Heart left ventricle (tissue), 16 donors: ENCODE data around the gene HMG20A. TPM values are rescaled to one million over a fixed set of nuclear protein-coding genes. Genes with fewer than 3 reads are reported as not detected.

Experiments used
- ATAC-seq, 4 donors: fragments of 200-7000 bp; cut with Tn5 transposase; one replicate each; pipeline ENCODE4 v1.9.1; 2020 to 2022; ENCODE audit warnings: moderate library complexity in 4 of 4, mild to moderate bottlenecking in 3 of 4, moderate number of reproducible peaks in 1 of 4
- DNase-seq, 5 donors: peaks; one replicate each; pipeline ENCODE4 v3.0.0-alpha.2; 2020
- H3K27ac ChIP-seq, 12 donors: fragments of 200-600 bp; sonication (generic) in 4 of 12; one replicate each; pipeline versions ENCODE4 v1.5.0 to v1.8.0; 2016 to 2022; ENCODE audit warnings: mild to moderate bottlenecking in 2 of 12
- H3K27me3 ChIP-seq, 9 donors: fragments of 200-600 bp; sonication (generic) in 2 of 9; one replicate each; pipeline versions ENCODE4 v1.5.1 to v1.8.0; 2016 to 2022; ENCODE audit warnings: mild to moderate bottlenecking in 3 of 9
- H3K36me3 ChIP-seq, 9 donors: fragments of 200-600 bp; sonication (generic) in 2 of 9; one replicate each; pipeline versions ENCODE4 v1.5.0 to v1.8.0; 2018 to 2022; ENCODE audit warnings: mild to moderate bottlenecking in 2 of 9
- H3K4me1 ChIP-seq, 12 donors: fragments of 200-600 bp; sonication (generic) in 4 of 12; one replicate each; pipeline versions ENCODE4 v1.5.0 to v1.8.0; 2016 to 2022; ENCODE audit warnings: mild to moderate bottlenecking in 3 of 12
- H3K4me3 ChIP-seq, 12 donors: fragments of 200-600 bp; sonication (generic) in 4 of 12; one replicate each; pipeline versions ENCODE4 v1.5.0 to v1.8.0; 2017 to 2022; ENCODE audit warnings: mild to moderate bottlenecking in 9 of 12, moderate library complexity in 4 of 12
- H3K9me3 ChIP-seq, 12 donors: fragments of 200-600 bp; sonication (generic) in 4 of 12; one replicate each; pipeline versions ENCODE4 v1.5.0 to v1.8.0; 2016 to 2022; ENCODE audit warnings: mild to moderate bottlenecking in 1 of 12
- POLR2A ChIP-seq, 2 donors: fragments of 450-650 bp; IDR thresholded peaks; one replicate each; pipeline ENCODE4 v1.6.1; 2017; ENCODE audit warnings: antibody characterized with exemption in 2 of 2, mild to moderate bottlenecking in 2 of 2, moderate library complexity in 2 of 2
- WGBS, 4 donors: extraction: QIAGEN DNeasy Blood & Tissue Kit in 2 of 4; methylation state at CpG; one replicate each; pipeline versions ENCODE4 v1.1.5 to v1.1.7; 2013 to 2018; 5-methylcytosine and 5-hydroxymethylcytosine counted together
- intact Hi-C, 10 donors: fragments of 100-400 bp; cut with DNase I; formaldehyde crosslinking; loops; one replicate each; pipeline versions ENCODE4 v1.11.1 to v1.14.2; 2022
- polyA plus RNA-seq, 2 donors: library from polyadenylated mRNA; stranded (reverse); fragments of 200-250 nt; gene quantifications; one replicate each; pipeline ENCODE4 v1.2.3, GENCODE V29; 2013
- total RNA-seq, 9 donors: library from RNA; depleted of rRNA in 2 of 9; stranded (reverse); fragments of >200 nt in 2 of 9; fragmentation: NEBNext Ultra II Directional in 3 of 9; extraction: Animal tissue kit (Norgen Biotek cat#: 25700) in 3 of 9; gene quantifications; one replicate each; pipeline versions ENCODE4 v1.1.0 to v1.2.4, GENCODE V29; 2016 to 2023
- TF ChIP-seq, protein P1 (sequence below), 12 donors: fragments of 200-600 bp; sonication (generic) in 4 of 12; IDR thresholded peaks; one replicate each; pipeline versions ENCODE4 v1.5.0 to v1.8.0; 2018 to 2022; ENCODE audit warnings: antibody characterized with exemption in 12 of 12, mild to moderate bottlenecking in 5 of 12
- donor health status: ischemic (EF 13 %, LVEDD 7.1; RV severe dilation, severe dysfunction).
- donor health status: healthy with polysubstance abuse.
- donor health status: DM: no; HTN: yes; CAD: no.
- donor health status: DM: no; HTN: no; CAD: no.
- donor health status: ischemic (EF 25% LVEDD 6.9; RV normal size, moderate dysfunction).
- donor health status: ischemic (EF 25% LVEDD 5.7; RV mildly dilated, moderate dysfunction).
- donor health status: healthy.
- donor health status: DM: yes; HTN: yes; CAD: no.
- donor health status: ischemic (EF 35%, LVEDD 5.7; RV mildly dilated, moderate dysfunction).
- donor health status: nonischemic (EF 11% LVEDD 7.7; RV severe dilation, severe dysfunction).
- donor health status: DM: yes; HTN: yes; CAD: no.
- donor health status: PGD.
- donor health status: ischemic (EF 29% LVEDD 5.4; RV normal size, mild dysfunction).
- donor health status: nonischemic (EF 23%, LVEDD 6.1; RV moderate dilation, normal function).

Gene HMG20A
- total and polyA plus RNA-seq, 11 donors: 14.8 to 54.1 (median 32.0) TPM

DNA sequence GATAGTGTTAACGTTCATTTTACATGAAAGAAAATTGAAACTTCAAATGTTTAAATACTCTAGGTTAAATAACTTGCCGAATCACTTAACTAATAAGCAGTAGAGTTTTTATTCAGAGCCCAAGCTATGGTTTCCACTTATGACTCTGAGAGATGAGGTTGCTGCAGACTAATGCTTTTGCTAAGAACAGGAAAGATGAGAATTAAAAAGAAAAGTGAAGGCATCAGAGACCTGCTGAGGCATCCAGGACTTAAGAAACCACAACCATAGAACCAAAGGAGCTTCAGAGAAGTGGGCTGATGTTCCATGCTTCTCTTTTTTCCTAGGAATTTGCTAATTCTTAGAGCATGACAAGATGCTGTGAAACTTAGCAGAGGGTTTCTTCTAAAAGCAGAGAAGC, 9.5 kb downstream of the HMG20A start:
- Histone ChIP-seq H3K27ac (no peak overlapping the region), H3K4me3 (no peak overlapping the region), H3K9me3 (no peaks in the 10 kb centered on the region), H3K36me3 (no peaks in the 10 kb centered on the region), H3K4me1 (peaks cover 0 to 26% (median 7%) of the 10 kb centered on the region in 12 donors), H3K27me3 (no peaks in the 10 kb centered on the region)
- intact Hi-C loops: loop anchor here in 1 of 10 donors (5.0 kb wide), 1 partner anchor 47 kb away; no protein-coding TSS in a partner anchor
- DNase-seq (no peak), ATAC-seq (no peak)
- WGBS, 4 donors: 67 to 74% (median 69%) methylated on average over 2 of the region's 2 CpGs
- TF ChIP-seq POLR2A (IDR thresholded peaks at IDR 0.05): no peak
- TF ChIP-seq, protein P1, sequence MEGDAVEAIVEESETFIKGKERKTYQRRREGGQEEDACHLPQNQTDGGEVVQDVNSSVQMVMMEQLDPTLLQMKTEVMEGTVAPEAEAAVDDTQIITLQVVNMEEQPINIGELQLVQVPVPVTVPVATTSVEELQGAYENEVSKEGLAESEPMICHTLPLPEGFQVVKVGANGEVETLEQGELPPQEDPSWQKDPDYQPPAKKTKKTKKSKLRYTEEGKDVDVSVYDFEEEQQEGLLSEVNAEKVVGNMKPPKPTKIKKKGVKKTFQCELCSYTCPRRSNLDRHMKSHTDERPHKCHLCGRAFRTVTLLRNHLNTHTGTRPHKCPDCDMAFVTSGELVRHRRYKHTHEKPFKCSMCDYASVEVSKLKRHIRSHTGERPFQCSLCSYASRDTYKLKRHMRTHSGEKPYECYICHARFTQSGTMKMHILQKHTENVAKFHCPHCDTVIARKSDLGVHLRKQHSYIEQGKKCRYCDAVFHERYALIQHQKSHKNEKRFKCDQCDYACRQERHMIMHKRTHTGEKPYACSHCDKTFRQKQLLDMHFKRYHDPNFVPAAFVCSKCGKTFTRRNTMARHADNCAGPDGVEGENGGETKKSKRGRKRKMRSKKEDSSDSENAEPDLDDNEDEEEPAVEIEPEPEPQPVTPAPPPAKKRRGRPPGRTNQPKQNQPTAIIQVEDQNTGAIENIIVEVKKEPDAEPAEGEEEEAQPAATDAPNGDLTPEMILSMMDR (IDR thresholded peaks at IDR 0.05): no peak

DNA sequence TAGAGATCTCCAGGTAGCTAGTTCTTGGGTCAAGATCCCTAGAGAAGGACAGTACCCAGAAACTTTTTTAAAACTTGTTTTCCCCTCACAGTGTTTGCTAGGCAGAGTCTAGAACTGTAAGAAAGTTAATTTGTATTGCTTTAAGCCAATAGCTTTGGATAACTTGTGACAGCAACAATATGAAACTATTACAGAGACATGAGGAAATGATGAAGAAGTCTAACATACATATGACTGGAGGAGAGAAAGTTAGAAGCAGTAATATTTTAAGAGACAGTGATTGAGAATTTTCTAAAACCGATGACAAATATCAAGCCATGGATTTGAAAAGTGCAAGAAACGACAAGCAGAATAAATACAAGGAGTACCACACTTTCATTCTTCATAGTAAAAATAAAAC, 10.0 kb downstream of the HMG20A start:
- H3K4me3 ChIP-seq: no peak overlapping the region
- H3K9me3 ChIP-seq: no peaks in the 10 kb centered on the region
- H3K27me3 ChIP-seq: no peaks in the 10 kb centered on the region
- ATAC-seq (no peak), DNase-seq (no peak)
- no peaks in the 10 kb centered on the region for H3K36me3 ChIP-seq
- TF ChIP-seq POLR2A (IDR thresholded peaks at IDR 0.05): no peak
- TF ChIP-seq, protein P1 (IDR thresholded peaks at IDR 0.05): no peak
- 77 to 84% (median 82%) methylated on average over 2 of the region's 2 CpGs for WGBS, 4 donors
- H3K4me1 ChIP-seq: peaks cover 0 to 24% (median 6%) of the 10 kb centered on the region in 12 donors
- intact Hi-C loops: loop anchor here in 1 of 10 donors (5.0 kb wide), 1 partner anchor 47 kb away; no protein-coding TSS in a partner anchor
- no peak overlapping the region for H3K27ac ChIP-seq

DNA sequence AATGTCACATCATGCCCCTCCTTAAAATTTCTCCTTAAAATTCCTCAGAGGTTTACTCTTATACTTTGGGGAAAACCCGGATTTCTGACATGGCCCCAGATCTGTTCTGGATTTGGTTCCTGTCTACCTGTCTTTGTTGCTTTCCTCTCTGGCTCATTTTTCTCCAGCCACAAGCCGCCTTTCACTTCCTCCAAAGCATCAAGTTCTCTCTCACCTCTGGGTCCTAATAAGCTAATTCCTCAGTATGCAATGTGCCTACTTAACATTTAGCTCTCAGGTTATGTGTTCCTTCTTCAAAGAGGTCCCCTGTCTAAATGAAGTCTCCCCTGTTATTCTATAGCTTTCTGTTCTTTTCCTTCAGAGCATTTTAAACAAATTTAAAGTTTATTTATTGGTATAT, 16.1 kb downstream of the HMG20A start:
- Histone ChIP-seq H3K4me3 (no peak overlapping the region), H3K27me3 (no peaks in the 10 kb centered on the region), H3K9me3 (no peaks in the 10 kb centered on the region), H3K4me1 (peaks cover 0 to 26% (median 15%) of the 10 kb centered on the region in 12 donors), H3K36me3 (no peaks in the 10 kb centered on the region), H3K27ac (no peak overlapping the region)
- ATAC-seq: no peak
- DNase-seq: no peak
- intact Hi-C loops: no loop called here
- 93 to 95% (median 94%) methylated on average over 2 of the region's 2 CpGs for WGBS, 4 donors
- TF ChIP-seq, protein P1 (IDR thresholded peaks at IDR 0.05): no peak
- TF ChIP-seq POLR2A (IDR thresholded peaks at IDR 0.05): no peak

DNA sequence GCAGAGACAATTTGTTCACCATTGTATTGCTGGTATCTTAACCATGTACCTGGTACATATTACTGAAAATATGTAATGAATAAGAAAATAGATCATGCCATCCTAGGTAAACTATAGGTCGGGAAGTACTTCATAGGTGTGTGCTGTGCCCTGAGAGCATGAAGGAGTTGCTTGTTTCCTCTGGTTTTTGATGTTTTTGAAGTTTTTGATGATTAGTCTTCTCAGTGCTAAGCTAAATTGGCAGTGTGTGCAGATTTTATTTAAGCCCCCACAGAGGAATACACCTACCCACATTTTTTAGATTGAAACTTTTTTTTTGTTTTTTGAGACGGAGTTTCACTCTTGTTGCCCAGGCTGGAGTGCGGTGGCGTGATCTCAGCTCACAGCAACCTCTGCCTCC, 16.6 kb downstream of the HMG20A start:
- Histone ChIP-seq H3K36me3 (no peaks in the 10 kb centered on the region), H3K4me3 (no peak overlapping the region), H3K9me3 (no peaks in the 10 kb centered on the region), H3K4me1 (peaks cover 0 to 29% (median 19%) of the 10 kb centered on the region in 12 donors), H3K27me3 (no peaks in the 10 kb centered on the region), H3K27ac (no peak overlapping the region)
- DNase-seq: no peak
- ATAC-seq: no peak
- WGBS, 4 donors: 90 to 97% (median 95%) methylated on average over 4 of the region's 4 CpGs
- intact Hi-C loops: no loop called here
- TF ChIP-seq, protein P1 (IDR thresholded peaks at IDR 0.05): no peak
- TF ChIP-seq POLR2A (IDR thresholded peaks at IDR 0.05): no peak
